IPS DF 19.7 (cell line): ENCODE results near the gene S100A14.

Experiments used
- DNase-seq: peaks from one replicate; pipeline ENCODE4 v3.0.0-alpha.2; 2013; ENCODE audit warnings: low read depth, low spot score

S100A14 gene

GRCh38 chr1:153565529-153566374 is 50.4 kb downstream of the S100A14 start, which contains the start of gene S100A2:
TSS of gene S100A2 (minus strand) at chr1:153565844. CDS start at chr1:153563877, 1,967 bp downstream.
- no peak for DNase-seq
